ENCODE results near the gene SSR2.

Gene SSR2

GRCh38 chr1:156020293-156021092 is at the start of gene SSR2:
SSR2 (minus strand) TSS chr1:156020951; CDS start chr1:156020167, 784 bp downstream.
- peak; percentile 88 for DNase-seq

GRCh38 chr1:156070548-156070947 is 49.8 kb upstream of the SSR2 start:
- DNase-seq: no peak

GRCh38 chr1:156069490-156070455 is 49.0 kb upstream of the SSR2 start:
- no peak for DNase-seq

- DNase-seq: no peak
Measured at GRCh38 chr1:156067262-156067661, 46.5 kb upstream of the SSR2 start.

- no peak for DNase-seq
Measured at GRCh38 chr1:156065871-156066270, 45.1 kb upstream of the SSR2 start.

GRCh38 chr1:156065212-156065611 is 44.5 kb upstream of the SSR2 start:
- no peak for DNase-seq

GRCh38 chr1:156064615-156065014 is 43.9 kb upstream of the SSR2 start:
- DNase-seq: no peak

GRCh38 chr1:156063997-156064285 is 43.2 kb upstream of the SSR2 start:
- no peak for DNase-seq

GRCh38 chr1:156062189-156062588 is 41.4 kb upstream of the SSR2 start:
- DNase-seq: no peak

- DNase-seq: peak; percentile 71
Measured at GRCh38 chr1:156060937-156061636, 40.3 kb upstream of the SSR2 start, which contains the start of gene RAB25. RAB25 (plus strand) TSS chr1:156061160; CDS start chr1:156061401, 241 bp downstream.

GRCh38 chr1:156056326-156056849 is 35.6 kb upstream of the SSR2 start:
- no peak for DNase-seq

GRCh38 chr1:156055281-156056048 is 34.7 kb upstream of the SSR2 start:
- DNase-seq: no peak

GRCh38 chr1:156054500-156055280 is 33.9 kb upstream of the SSR2 start, which contains the start of gene LAMTOR2:
LAMTOR2 (plus strand) TSS chr1:156054782; CDS start chr1:156054890, 108 bp downstream.
- peak; percentile 97 for DNase-seq

GRCh38 chr1:156053768-156054499 is 33.2 kb upstream of the SSR2 start, which contains the start of gene UBQLN4:
UBQLN4 (minus strand) TSS chr1:156053798; CDS start chr1:156053701, 97 bp downstream.
- DNase-seq: peak; percentile 83

GRCh38 chr1:156052862-156053767 is 32.4 kb upstream of the SSR2 start:
- peak; percentile 45 for DNase-seq

GRCh38 chr1:156051011-156051725 is 30.4 kb upstream of the SSR2 start:
- no peak for DNase-seq

GRCh38 chr1:156050376-156050775 is 29.6 kb upstream of the SSR2 start:
- DNase-seq: no peak

- DNase-seq: no peak
Measured at GRCh38 chr1:156048663-156049258, 28.0 kb upstream of the SSR2 start.
